K562 (cell line): ENCODE data around the gene TPK1. TPM values are rescaled to one million over a fixed set of nuclear protein-coding genes. Genes with fewer than 3 reads are reported as not detected.

ENCODE experiments used
- ATAC-seq: fragments of 200-7000 bp; cut with Tn5 transposase; 3 replicates; pipeline ENCODE4 v1.9.1; 2020; ENCODE audit warnings: moderate library complexity
- BruUV-seq: library from RNA; stranded (reverse); fragments of 400-500 nt; replicated peaks from 2 replicates; lab custom pipeline; 2021; lab: Mats Ljungman, UMichigan
- CTCF ChIA-PET: fragments of 300-600 bp; formaldehyde crosslinking; extraction: SDS; loops from one replicate; lab custom pipeline; 2021; ENCODE audit warnings: low intra/inter-chr PET ratio; lab: Yijun Ruan, JAX
- POLR2A ChIA-PET: fragments of 300-600, 350-650 bp; sonication (Branson Sonifier 250); formaldehyde crosslinking; extraction: SDS; loops from one replicate; lab custom pipeline; 2021; ENCODE audit warnings: antibody characterized with exemption, inconsistent platforms; lab: Yijun Ruan, JAX
- DNase-seq, 4 experiments: peaks; one replicate each; pipeline versions ENCODE4 v3.0.0 to v3.0.0-alpha.2; 2011 to 2018; ENCODE audit warnings: low spot score in 3 of 4, mixed read lengths in 3 of 4; ENCODE audit errors: extremely low read depth in 1 of 4
- FAIRE-seq: peaks from 2 replicates; lab custom pipeline; 2011; peaks lifted over from hg19 to GRCh38; lab: Jason Lieb, UNC
- H2AFZ ChIP-seq: 2 replicates; pipeline ENCODE4 v1.6.0; 2011; ENCODE audit warnings: low read depth, low read length, control low read depth, inconsistent platforms
- H3K27ac ChIP-seq: fragments of 200-600 bp; 3 replicates; pipeline ENCODE4 v1.8.0; 2011; ENCODE audit warnings: low read depth, mild to moderate bottlenecking, control low read depth, inconsistent platforms, low read length, moderate library complexity, mixed read lengths; ENCODE audit errors: extremely low read depth
- H3K27me3 ChIP-seq, 2 experiments: fragments of 300-600 bp in 1 of 2; 2 replicates in 1 of 2; 3 replicates in 1 of 2; pipeline versions ENCODE4 v1.6.0 to v1.8.0; 2011; ENCODE audit warnings: inconsistent platforms in 2 of 2, low read length in 2 of 2, mild to moderate bottlenecking in 1 of 2, mixed read lengths in 1 of 2, moderate library complexity in 1 of 2; ENCODE audit not compliant: control insufficient read depth in 2 of 2, insufficient read depth in 2 of 2
- H3K36me3 ChIP-seq: fragments of 300-600 bp; 3 replicates; pipeline ENCODE4 v1.8.0; 2011; ENCODE audit warnings: mild to moderate bottlenecking, low read length, inconsistent platforms; ENCODE audit not compliant: control insufficient read depth, insufficient read depth
- H3K4me1 ChIP-seq, 2 experiments: fragments of 200-600 bp in 1 of 2; replicated peaks in 1 of 2; 2 replicates in 1 of 2; 3 replicates in 1 of 2; pipeline versions ENCODE4 v1.5.1 to v1.8.0; 2011; ENCODE audit warnings: inconsistent platforms in 2 of 2, low read length in 2 of 2, mild to moderate bottlenecking in 1 of 2, mixed read lengths in 1 of 2, moderate library complexity in 1 of 2; ENCODE audit not compliant: control insufficient read depth in 2 of 2, insufficient read depth in 2 of 2
- H3K4me2 ChIP-seq: 2 replicates; pipeline ENCODE4 v1.6.1; 2011; ENCODE audit warnings: low read length, control low read depth, inconsistent platforms, mixed read lengths; ENCODE audit not compliant: insufficient read depth
- H3K4me3 ChIP-seq: fragments of 200-600 bp; sonication (generic), shearing (Covaris generic); 2 replicates; pipeline ENCODE4 v1.5.1; 2016; ENCODE audit warnings: control low read depth, inconsistent platforms
- H3K79me2 ChIP-seq: fragments of 200-600 bp; 3 replicates; pipeline ENCODE4 v1.8.0; 2011; ENCODE audit warnings: low read length, inconsistent platforms; ENCODE audit not compliant: control insufficient read depth, insufficient read depth
- H3K9ac ChIP-seq, 2 experiments: 2 replicates each; pipeline versions ENCODE4 v1.6.0 to v1.6.1; 2011; ENCODE audit warnings: low read depth in 2 of 2, low read length in 2 of 2, control low read depth in 1 of 2, inconsistent platforms in 1 of 2, mild to moderate bottlenecking in 1 of 2, mixed read lengths in 1 of 2; ENCODE audit not compliant: insufficient read depth in 1 of 2
- H3K9me1 ChIP-seq: one replicate; pipeline ENCODE4 v1.6.0; 2011; ENCODE audit warnings: inconsistent platforms, mild to moderate bottlenecking, low read length, moderate library complexity; ENCODE audit not compliant: control insufficient read depth, insufficient read depth
- H3K9me3 ChIP-seq: replicated peaks from 2 replicates; pipeline ENCODE4 v1.5.1; 2011; ENCODE audit warnings: low read depth, low read length, inconsistent platforms; ENCODE audit not compliant: control insufficient read depth, insufficient read depth
- H4K20me1 ChIP-seq: replicated peaks from 2 replicates; pipeline ENCODE4 v1.6.1; 2011; ENCODE audit warnings: low read length, inconsistent platforms, mixed read lengths; ENCODE audit not compliant: control insufficient read depth, insufficient read depth
- CUX1 ChIP-seq: fragments of 200-800 bp; sonication (Bioruptor generic); IDR thresholded peaks from 2 replicates; pipeline ENCODE4 v1.6.1; 2016; ENCODE audit warnings: missing genetic modification characterization, missing compliant biosample characterization
- KDM1A ChIP-seq, 2 experiments: fragments of 450-650 bp; IDR thresholded peaks; 2 replicates each; pipeline ENCODE4 v1.6.1; 2016; ENCODE audit warnings: mild to moderate bottlenecking in 2 of 2
- KLF13 ChIP-seq: fragments of 450-650 bp; IDR thresholded peaks from 2 replicates; pipeline ENCODE4 v1.6.1; 2016; ENCODE audit warnings: missing genetic modification characterization, low read depth, mild to moderate bottlenecking, missing compliant biosample characterization, moderate library complexity, borderline replicate concordance
- SIN3A ChIP-seq, 2 experiments: fragments of 150-350 bp in 1 of 2; IDR thresholded peaks; 2 replicates each; pipeline ENCODE4 v1.6.1; 2011 to 2016; ENCODE audit warnings: borderline replicate concordance in 2 of 2, low read depth in 2 of 2, low read length in 2 of 2, mild to moderate bottlenecking in 2 of 2, moderate library complexity in 2 of 2; ENCODE audit not compliant: control insufficient read depth in 1 of 2
- TAF7 ChIP-seq: fragments of 450-650 bp; IDR thresholded peaks from 2 replicates; pipeline ENCODE4 v1.6.1; 2016; ENCODE audit warnings: missing genetic modification characterization, missing compliant biosample characterization
- TAF9B ChIP-seq: fragments of 450-650 bp; IDR thresholded peaks from 2 replicates; pipeline ENCODE4 v1.6.1; 2018; ENCODE audit warnings: mild to moderate bottlenecking; ENCODE audit not compliant: partially characterized antibody
- TARDBP ChIP-seq: fragments of 450-650 bp; IDR thresholded peaks from 2 replicates; pipeline ENCODE4 v1.6.1; 2016
- TOE1 ChIP-seq, 2 experiments: fragments of 450-650 bp in 1 of 2; sonication (generic) in 1 of 2; formaldehyde crosslinking in 1 of 2; IDR thresholded peaks; 2 replicates each; pipeline versions ENCODE4 v1.7.1 to v1.8.0; 2016 to 2022; ENCODE audit warnings: borderline replicate concordance in 2 of 2, mild to moderate bottlenecking in 2 of 2, antibody characterized with exemption in 1 of 2, inconsistent platforms in 1 of 2, low read depth in 1 of 2, missing genetic modification reagents in 1 of 2, moderate library complexity in 1 of 2
- ZNF398 ChIP-seq: fragments of 250-450 bp; sonication (Bioruptor Pico); IDR thresholded peaks from 2 replicates; pipeline ENCODE4 v1.8.0; 2021; ENCODE audit warnings: moderate library complexity, mild to moderate bottlenecking, inconsistent platforms
- ZNF57 ChIP-seq: fragments of 450-650 bp; formaldehyde crosslinking; IDR thresholded peaks from 2 replicates; pipeline ENCODE4 v1.4.0; 2020; ENCODE audit warnings: mild to moderate bottlenecking, moderate library complexity
- WGBS: fragments of 100-300 bp; shearing (Covaris generic); methylation state at CpG from one replicate; pipeline ENCODE4 v1.1.6; 2016; ENCODE audit warnings: low coverage, mixed read lengths; ENCODE audit not compliant: insufficient coverage; ENCODE audit errors: missing lambda C conversion rate; 5-methylcytosine and 5-hydroxymethylcytosine counted together
- in situ Hi-C: fragments of 300-500 bp; cut with MboI; formaldehyde crosslinking; loops from 4 replicates; pipeline ENCODE4 v1.15.0; 2018; ENCODE audit warnings: inconsistent platforms, mixed read lengths
- intact Hi-C: fragments of 100-400 bp; cut with micrococcal nuclease; formaldehyde crosslinking; loops from 2 replicates; pipeline ENCODE4 v1.14.2; 2022
- polyA plus RNA-seq, 8 experiments: library from polyadenylated mRNA; depleted of rRNA in 4 of 8; stranded (reverse) in 5 of 8; unstranded in 3 of 8; fragments of >200 nt; fragmentation: Nextera tagmentation in 2 of 8; fragmentation: Illumina TruSeq in 1 of 8; extraction: Ambion mirVana in 2 of 8; extraction: Trizol in 1 of 8; gene quantifications; 2 replicates each; pipeline versions ENCODE4 v1.2.1 to v1.2.3, GENCODE V29; 2011 to 2014; ENCODE audit warnings: inconsistent platforms in 1 of 8, missing spikeins in 1 of 8
- total RNA-seq, 7 experiments: library from RNA; depleted of rRNA in 6 of 7; stranded (reverse); fragments of >200 nt in 6 of 7; fragmentation: Illumina TruSeq in 2 of 7; extraction: Trizol in 2 of 7; gene quantifications; 2 replicates each; pipeline versions ENCODE4 v1.2.1 to v1.2.3, GENCODE V29; 2011 to 2021; ENCODE audit warnings: low replicate concordance in 1 of 7
- TF ChIP-seq, protein P1 (sequence below): IDR thresholded peaks from 3 replicates; pipeline ENCODE4 v1.6.1; 2011; ENCODE audit warnings: borderline replicate concordance, mild to moderate bottlenecking; ENCODE audit not compliant: insufficient read length, insufficient read depth

Gene TPK1
- total and polyA plus RNA-seq, 9 of the 15 experiments (the other 6 are each of a cell fraction or from before 2014, with no cell fraction given) = 5.1 to 16.2 (median 9.2) TPM

DNA sequence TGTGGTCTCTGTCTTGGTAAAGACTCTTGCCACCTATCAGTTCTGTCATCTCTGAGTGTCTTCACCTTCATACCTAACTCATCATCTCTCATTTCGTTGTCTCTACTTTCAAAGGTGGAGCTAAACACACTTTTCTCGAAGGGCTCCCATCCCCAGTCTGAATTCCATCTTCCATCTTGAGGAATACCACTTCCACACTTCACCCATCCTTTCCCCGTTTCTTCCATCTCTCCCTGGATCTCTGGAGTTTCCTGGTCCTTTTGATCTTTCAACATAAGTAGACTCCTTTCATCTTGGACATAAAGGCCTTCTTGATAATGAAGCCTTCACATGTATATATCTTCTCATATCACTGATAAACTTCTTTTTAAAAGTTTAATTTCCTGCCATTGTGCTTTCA lies 311.6 kb downstream of the TPK1 start:
- no peak for FAIRE-seq
- TF ChIP-seq, protein P1, sequence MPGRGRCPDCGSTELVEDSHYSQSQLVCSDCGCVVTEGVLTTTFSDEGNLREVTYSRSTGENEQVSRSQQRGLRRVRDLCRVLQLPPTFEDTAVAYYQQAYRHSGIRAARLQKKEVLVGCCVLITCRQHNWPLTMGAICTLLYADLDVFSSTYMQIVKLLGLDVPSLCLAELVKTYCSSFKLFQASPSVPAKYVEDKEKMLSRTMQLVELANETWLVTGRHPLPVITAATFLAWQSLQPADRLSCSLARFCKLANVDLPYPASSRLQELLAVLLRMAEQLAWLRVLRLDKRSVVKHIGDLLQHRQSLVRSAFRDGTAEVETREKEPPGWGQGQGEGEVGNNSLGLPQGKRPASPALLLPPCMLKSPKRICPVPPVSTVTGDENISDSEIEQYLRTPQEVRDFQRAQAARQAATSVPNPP = no peak
- no peak for TF ChIP-seq SIN3A (IDR thresholded peaks at IDR 0.05; ENCODE audit: borderline replicate concordance in 2 of 2, control insufficient read depth in 1 of 2, low read depth in 2 of 2, low read length in 2 of 2)
- TF ChIP-seq KLF13 (tag) = no peak
- TF ChIP-seq CUX1 (CRISPR knock-in tag) = no peak
- no peak for TF ChIP-seq KDM1A (IDR thresholded peaks at IDR 0.05)
- TF ChIP-seq TARDBP = no peak
- no peak for TF ChIP-seq TAF9B
- no peak for TF ChIP-seq ZNF57 (CRISPR knock-in tag)
- TF ChIP-seq TOE1 (IDR thresholded peaks at IDR 0.05; ENCODE audit: borderline replicate concordance) = no peak
- TF ChIP-seq TOE1 (CRISPR knock-in tag; IDR thresholded peaks at IDR 0.05; ENCODE audit: borderline replicate concordance, low read depth) = no peak
- no peak for TF ChIP-seq ZNF398 (CRISPR knock-in tag)
- no peak for TF ChIP-seq TAF7 (tag)
- H2AFZ ChIP-seq = no peak overlapping the region
- ChIA-PET POLR2A (no interaction called here), CTCF (no interaction called here)
- intact Hi-C loops (no loop called here), in situ Hi-C loops (no loop called here)
- 0% methylated on average over 3 of the region's 3 CpGs for WGBS
- no peaks in the 10 kb centered on the region for H4K20me1 ChIP-seq
- DNase-seq = no peak
- ATAC-seq = no peak
- H3K9me3 ChIP-seq = no peaks in the 10 kb centered on the region
- no peaks in the 10 kb centered on the region for H3K9me1 ChIP-seq
- no peaks in the 10 kb centered on the region for H3K79me2 ChIP-seq
- no peak overlapping the region for H3K4me2 ChIP-seq
- no peaks in the 10 kb centered on the region for H3K27me3 ChIP-seq
- no TSS peak for BruUV-seq
- H3K4me1 ChIP-seq = no peaks in the 10 kb centered on the region
- no peak overlapping the region for H3K27ac ChIP-seq
- no peak overlapping the region for H3K4me3 ChIP-seq
- no peaks in the 10 kb centered on the region for H3K36me3 ChIP-seq
- no peak overlapping the region for H3K9ac ChIP-seq
